NCI-H2107 (cell line): ENCODE data around the gene MGME1.

Source experiments
- DNase-seq: peaks from one replicate; lab custom pipeline; 2025; lab: John Stamatoyannopoulos, UW

The MGME1 gene

DNA sequence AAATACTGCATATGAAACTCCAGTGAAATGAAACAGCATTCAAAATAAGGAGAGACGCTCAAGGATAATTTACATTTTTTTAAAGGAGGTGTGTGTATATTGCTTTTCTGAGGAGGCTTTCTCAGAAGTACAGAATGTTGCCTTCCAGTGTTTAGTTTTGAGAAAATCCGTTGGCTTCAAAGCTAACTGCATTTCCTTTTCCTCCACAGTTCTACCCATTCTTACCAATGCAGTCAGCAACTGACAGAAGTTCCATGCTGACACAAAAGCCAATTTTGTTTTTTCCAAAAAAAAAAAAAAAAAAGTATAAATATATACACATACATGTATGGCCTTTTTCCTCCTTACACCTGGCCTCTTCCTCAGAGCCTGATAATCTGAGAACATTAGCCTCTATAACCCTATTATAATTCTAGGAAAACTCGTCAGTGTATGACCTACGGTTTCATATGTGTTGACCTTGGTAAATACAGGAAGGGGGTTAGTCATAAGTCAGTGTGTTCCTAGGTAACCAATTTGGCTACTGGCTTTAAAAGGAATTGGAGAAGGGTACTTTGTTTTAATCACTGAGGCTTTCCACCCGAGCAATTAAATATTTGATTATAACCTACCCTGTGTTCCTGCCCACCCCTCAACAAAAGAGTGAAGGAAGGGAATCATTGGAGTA is 24.2 kb downstream of the MGME1 start:
- DNase-seq: no peak

DNA sequence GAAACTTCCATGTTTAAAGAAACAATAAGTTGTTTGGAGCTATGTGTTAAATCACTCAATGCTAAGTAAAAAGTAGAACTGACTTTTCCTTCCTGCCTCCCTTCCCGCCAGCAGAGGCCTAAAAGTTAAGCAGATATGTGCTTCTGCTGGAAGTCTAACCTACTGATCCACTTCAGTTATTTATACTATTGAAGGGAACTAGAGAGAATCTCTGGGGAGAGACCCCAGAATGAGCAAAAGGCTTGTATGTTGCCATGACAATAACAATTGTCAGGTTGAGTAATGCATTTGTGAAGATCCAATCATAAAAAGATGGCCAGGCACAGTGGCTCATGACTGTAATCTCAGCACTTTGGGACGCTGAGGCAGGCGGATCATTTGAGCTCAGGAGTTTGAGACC is 24.7 kb downstream of the MGME1 start:
- no peak for DNase-seq

GRCh38 chr20:17995967-17996819 is 27.4 kb downstream of the MGME1 start:
- peak; percentile 4 for DNase-seq

GRCh38 chr20:17998446-17998845 is 29.6 kb downstream of the MGME1 start:
- no peak for DNase-seq

- DNase-seq: no peak
These were observed 30.7 kb downstream of the MGME1 start for GRCh38 chr20:17999566-17999965.

DNA sequence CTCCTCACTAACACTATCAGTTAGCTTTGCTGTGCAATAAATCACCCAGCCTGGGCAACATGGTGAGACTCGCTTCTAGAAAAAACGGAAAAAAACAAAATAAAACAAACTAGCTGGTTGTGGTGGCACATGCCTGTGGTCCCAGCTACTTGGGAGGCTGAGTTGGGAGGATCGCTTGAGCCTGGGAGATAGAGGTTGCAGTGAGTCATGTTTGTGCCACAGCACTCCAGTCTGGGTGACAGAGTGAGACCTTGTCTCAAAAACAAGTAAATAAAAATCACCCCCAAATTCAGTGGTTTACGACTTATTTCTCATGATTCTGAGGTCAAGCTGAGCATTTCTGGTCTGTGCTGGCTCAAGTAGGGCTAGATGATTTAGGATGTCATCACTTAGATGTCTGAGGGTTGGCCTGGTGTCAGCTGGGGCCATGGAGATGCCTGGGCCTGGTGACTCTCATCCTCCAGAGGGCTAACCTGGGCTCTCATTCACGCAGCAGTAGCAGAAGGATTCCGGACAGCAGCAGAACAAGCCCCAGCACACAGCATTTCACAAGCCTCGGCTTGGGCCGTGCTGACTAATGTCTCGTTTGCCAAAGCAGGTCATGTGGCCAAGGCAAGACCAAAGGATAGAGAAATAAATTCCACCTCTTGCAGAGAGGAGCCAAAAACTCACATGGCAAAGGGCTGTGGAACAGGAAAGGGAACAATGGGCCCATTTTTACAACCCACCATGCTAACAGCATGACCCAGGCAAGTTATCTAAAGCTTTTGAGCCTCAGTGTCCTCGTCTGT is 32.5 kb downstream of the MGME1 start:
- no peak for DNase-seq

DNA sequence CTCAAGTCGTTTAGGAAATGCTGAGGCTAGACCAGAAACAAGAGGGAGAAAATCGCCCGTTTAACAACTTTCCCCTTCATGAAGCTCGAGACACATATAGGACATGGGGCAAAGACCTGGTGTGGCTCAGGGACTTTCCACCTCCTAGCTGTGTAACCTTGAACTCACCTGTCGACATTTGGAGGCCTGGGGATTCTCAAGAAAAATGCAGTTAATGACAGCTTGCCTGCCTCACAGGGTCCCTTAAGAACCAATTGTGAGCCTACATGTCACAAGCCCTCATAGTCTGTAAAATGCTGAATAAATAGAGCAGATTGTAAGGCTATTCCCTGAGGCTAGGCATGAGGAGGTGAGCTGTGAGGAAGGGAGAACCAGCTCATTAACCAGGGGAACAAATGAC is 35.1 kb downstream of the MGME1 start:
- DNase-seq: no peak

DNA sequence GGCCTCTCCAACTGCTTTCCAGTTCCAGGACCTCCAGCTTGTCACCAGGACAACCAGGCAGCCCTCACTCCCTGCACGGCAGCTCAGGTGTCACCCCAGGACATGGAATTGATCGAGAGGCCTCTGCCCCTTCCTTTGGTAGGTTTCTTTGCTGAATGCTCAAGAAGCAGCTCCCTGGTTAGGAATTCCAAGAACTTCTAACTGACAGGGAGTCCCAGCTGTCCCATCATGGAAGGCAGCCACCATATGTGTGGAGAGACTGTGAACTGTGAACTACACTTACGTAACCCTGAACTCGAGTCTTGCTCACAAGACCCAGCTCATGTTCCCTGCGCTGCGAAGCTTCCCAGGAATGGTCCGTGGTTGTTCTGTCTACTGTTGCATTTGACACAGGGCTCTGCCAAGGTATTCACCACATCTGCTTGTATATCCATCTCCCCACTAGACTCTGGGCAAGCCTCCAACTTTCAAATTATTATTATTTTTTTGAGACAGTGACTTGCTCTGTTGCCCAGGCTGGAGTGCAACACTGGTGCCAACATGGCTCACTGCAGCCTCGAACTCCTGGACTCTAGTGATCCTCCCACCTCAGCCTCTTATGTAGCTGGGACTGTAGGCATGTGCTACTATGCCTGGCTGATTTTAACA is 35.7 kb downstream of the MGME1 start:
- no peak for DNase-seq

- DNase-seq: no peak
These were observed 36.6 kb downstream of the MGME1 start for GRCh38 chr20:18005170-18005989.

DNA sequence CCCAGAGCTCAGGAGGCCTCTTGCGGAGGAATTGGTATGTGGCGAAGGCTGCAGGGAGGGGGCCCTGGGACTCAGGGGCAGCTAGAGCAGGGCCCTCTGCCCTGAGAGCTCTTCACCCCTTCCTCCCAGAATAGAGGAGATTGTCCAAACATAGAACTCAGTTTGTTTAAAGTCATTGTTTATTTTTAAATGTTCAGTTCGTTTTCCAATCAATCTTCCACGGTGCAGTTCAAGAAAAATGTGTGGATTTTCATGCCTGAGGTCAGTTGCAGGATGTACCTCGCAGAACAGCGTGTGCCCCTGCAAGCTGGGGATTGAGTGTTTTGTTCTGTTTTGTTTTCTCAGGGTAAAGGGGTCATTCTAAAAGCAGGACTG is 37.2 kb downstream of the MGME1 start:
- no peak for DNase-seq

- no peak for DNase-seq
These were observed 37.9 kb downstream of the MGME1 start for GRCh38 chr20:18006684-18007083.

GRCh38 chr20:18007534-18008292 is 38.9 kb downstream of the MGME1 start:
- no peak for DNase-seq

DNA sequence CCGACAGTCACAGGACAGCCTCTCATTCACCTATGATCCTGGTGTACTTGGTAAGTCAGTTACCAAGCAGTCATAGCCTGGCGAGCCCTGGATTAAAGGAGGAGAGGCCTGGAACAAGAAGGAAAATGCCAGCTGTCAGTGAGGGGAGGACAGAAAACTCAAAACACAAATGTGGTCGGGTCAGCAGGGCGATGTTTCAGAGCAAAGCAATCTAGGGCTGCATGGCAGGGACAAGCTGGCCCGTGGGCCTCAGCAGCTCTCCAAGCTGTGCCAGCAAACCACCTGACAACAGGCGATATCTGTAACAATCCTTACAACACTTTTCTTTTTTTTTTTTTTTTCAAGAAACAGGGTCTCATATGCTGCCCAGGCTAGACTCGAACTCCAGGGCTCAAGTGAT is 40.3 kb downstream of the MGME1 start:
- DNase-seq: no peak

DNA sequence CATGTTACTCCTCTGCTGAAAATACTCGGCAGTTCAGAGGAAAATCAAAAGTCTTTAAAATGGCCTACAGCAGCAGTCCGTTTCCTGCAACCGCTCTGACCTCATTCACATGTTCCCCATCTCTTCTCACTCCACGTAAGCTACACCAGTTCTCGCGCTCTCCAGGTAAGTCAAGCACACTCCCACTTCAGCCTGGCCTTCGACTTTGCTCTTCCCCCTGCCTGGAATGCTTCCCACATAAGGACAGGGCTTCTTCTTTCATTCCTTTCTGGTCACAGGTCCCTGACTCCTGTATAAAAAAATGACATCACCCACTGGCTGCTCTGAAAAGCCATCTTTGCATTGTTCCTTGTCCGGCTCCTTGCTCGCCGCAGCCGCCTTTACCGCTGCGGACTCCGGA is 42.7 kb downstream of the MGME1 start:
- DNase-seq: no peak

DNA sequence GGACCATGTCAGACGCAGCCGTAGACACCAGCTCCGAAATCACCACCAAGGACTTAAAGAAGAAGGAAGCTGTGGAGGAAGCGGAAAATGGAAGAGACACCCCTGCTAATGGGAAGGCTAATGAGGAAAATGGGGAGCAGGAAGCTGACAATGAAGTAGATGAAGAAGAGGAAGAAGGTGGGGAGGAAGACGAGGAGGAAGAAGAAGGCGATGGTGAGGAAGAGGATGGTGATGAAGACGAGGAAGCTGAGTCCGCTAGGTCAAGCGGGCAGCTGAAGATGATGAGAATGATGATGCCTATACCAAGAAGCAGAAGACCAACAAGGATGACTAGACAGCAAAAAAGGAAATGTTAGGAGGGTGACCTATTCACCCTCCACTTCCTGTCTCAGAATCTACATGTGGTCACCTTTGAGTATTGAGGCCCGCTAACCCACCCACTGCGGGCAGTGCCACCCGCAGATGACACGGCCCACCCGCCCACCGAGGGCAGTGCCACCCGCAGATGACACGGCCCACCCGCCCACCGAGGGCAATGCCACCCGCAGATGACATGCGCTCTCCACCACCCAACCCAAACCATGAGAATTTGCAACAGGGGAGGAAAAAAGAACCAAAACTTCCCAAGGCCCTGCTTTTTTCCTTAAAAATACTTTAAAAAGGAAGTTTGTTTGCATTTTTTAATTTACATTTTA is 43.3 kb downstream of the MGME1 start:
- no peak for DNase-seq

GRCh38 chr20:18012901-18013300 is 44.1 kb downstream of the MGME1 start:
- no peak for DNase-seq

GRCh38 chr20:18014411-18014810 is 45.6 kb downstream of the MGME1 start:
- no peak for DNase-seq

DNA sequence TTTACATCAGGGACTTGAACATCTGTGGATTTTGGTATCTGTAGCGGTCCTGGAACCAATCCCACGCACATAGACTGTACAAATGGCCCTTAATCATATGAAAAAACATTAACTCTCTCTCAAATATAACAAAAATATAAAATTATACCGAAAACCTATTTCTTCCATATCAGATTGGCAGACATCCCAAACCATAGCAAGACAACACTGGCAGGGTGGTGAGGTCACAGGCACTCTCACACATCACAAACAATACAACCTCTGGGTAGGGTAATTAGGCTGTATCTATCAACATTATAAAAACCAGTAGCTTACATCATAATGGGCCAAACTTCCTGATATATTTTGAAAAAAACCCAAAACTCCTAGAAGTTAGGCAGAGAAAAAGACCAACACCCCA is 48.0 kb downstream of the MGME1 start:
- no peak for DNase-seq

DNA sequence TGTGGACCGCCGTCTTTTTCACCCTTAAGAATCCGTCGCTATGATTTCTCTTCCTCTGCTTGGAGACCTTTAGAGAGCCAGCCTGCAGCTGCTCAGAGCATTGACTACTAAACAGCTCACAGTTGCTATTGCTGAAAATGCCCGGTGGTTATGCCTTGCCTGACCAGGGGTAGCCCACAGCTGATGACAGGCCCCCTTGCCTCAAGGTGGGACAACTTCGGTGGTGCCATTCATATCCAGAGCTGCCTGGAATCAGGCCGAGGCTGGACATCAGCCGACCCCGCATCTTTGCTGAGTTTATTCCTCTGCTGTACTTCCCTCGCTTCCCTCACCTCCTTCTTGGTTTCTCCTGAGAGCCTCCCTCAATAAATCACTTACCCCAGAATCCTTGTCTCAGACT is 49.3 kb downstream of the MGME1 start:
- DNase-seq: no peak

DNA sequence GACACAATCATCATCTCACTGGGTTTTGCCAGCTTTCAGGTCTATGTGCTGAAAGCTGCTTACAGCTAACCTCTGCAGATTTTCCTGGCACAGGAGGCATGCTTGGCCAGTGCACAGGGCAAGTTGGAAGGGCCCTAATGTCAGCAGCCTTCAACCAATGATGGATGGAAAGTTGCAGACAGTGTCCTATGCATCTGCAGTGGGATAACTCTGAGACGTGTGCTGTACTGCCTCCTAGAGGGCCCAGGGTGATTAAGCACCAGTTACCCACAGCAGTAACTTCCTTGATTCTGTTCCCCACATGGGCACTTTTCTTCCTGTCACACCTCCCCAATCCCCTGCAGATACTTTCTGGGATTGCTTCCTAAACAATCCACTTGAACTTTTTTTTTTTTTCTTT is 50.2 kb downstream of the MGME1 start:
- DNase-seq: no peak
